Central memory CD4-positive, alpha-beta T cell (primary cell): ENCODE measurements around the gene GNB1L.

Experiments
- DNase-seq: peaks from one replicate; pipeline ENCODE4 v3.0.0; 2022
- total RNA-seq, 3 experiments: gene quantifications; one replicate each; lab custom pipeline; 2026; lab: John Stamatoyannopoulos, UW

Gene GNB1L
- total RNA-seq = 7.7 to 23.3 (median 16.4) reads per million in 3 experiments

GRCh38 chr22:19854778-19855503 is at the start of gene GNB1L, which contains the start of gene RTL10:
TSS of gene GNB1L (minus strand) at chr22:19854874. CDS start at chr22:19821355, 33,519 bp downstream.
TSS of gene RTL10 (minus strand) at chr22:19854874. CDS start at chr22:19852261, 2,613 bp downstream.
- peak; percentile 94 for DNase-seq

- DNase-seq = no peak
Observed at GRCh38 chr22:19904174-19904856, 49.6 kb upstream of the GNB1L start.

GRCh38 chr22:19903513-19903912 is 48.8 kb upstream of the GNB1L start:
- no peak for DNase-seq

- DNase-seq = no peak
Observed at GRCh38 chr22:19903031-19903430, 48.4 kb upstream of the GNB1L start.

- no peak for DNase-seq
Observed at GRCh38 chr22:19902245-19902715, 47.6 kb upstream of the GNB1L start.

GRCh38 chr22:19901577-19902244 is 47.0 kb upstream of the GNB1L start:
- DNase-seq = no peak

GRCh38 chr22:19900707-19901436 is 46.2 kb upstream of the GNB1L start:
- no peak for DNase-seq

- no peak for DNase-seq
Observed at GRCh38 chr22:19898831-19899567, 44.3 kb upstream of the GNB1L start.

- no peak for DNase-seq
Observed at GRCh38 chr22:19898145-19898544, 43.5 kb upstream of the GNB1L start.

- DNase-seq = no peak
Observed at GRCh38 chr22:19897726-19898125, 43.1 kb upstream of the GNB1L start.

GRCh38 chr22:19896665-19897355 is 42.1 kb upstream of the GNB1L start:
- DNase-seq = no peak

- no peak for DNase-seq
Observed at GRCh38 chr22:19895160-19895849, 40.6 kb upstream of the GNB1L start.

- no peak for DNase-seq
Observed at GRCh38 chr22:19893363-19893762, 38.7 kb upstream of the GNB1L start.

- DNase-seq = no peak
Observed at GRCh38 chr22:19892925-19893324, 38.3 kb upstream of the GNB1L start.

- DNase-seq = peak; percentile 53
Observed at GRCh38 chr22:19892257-19892879, 37.7 kb upstream of the GNB1L start.

GRCh38 chr22:19891317-19892256 is 36.9 kb upstream of the GNB1L start:
- DNase-seq = peak; percentile 85

- no peak for DNase-seq
Observed at GRCh38 chr22:19890502-19891316, 36.0 kb upstream of the GNB1L start.

- DNase-seq = no peak
Observed at GRCh38 chr22:19889951-19890350, 35.3 kb upstream of the GNB1L start.
